Natural killer cell (primary cell): ENCODE measurements around the gene ATP6V0B. TPM values are rescaled to one million over a fixed set of nuclear protein-coding genes. Genes with fewer than 3 reads are reported as not detected.
A peak's percentile ranks its signal among the peaks of the same experiment; 100 is the strongest.

ENCODE experiments used
- ATAC-seq, 3 donors: fragments of 150-1000 bp in 2 of 3; fragments of 200-7000 bp in 1 of 3; cut with Tn5 transposase; 1 replicate in 1 of 3; 2 replicates in 2 of 3; pipeline ENCODE4 v1.10.0; 2021; ENCODE audit warnings: mild to moderate bottlenecking in 2 of 3, moderate library complexity in 2 of 3
- DNase-seq, 2 donors: peaks; one replicate each; pipeline versions ENCODE4 v3.0.0 to v3.0.0-alpha.2; 2013 to 2021; ENCODE audit warnings: mixed read lengths in 1 of 2
- H3K27ac ChIP-seq: one replicate; pipeline ENCODE4 v1.5.1; 2013; ENCODE audit warnings: mild to moderate bottlenecking, low read length
- H3K27me3 ChIP-seq: one replicate; pipeline ENCODE4 v1.6.1; 2013; ENCODE audit warnings: low read length; ENCODE audit not compliant: control insufficient read depth, insufficient read depth
- H3K36me3 ChIP-seq: one replicate; pipeline ENCODE4 v1.6.1; 2013; ENCODE audit warnings: low read length; ENCODE audit not compliant: control insufficient read depth, insufficient read depth
- H3K4me1 ChIP-seq: one replicate; pipeline ENCODE4 v1.6.1; 2013; ENCODE audit warnings: low read length; ENCODE audit not compliant: control insufficient read depth, insufficient read depth
- H3K4me3 ChIP-seq: one replicate; pipeline ENCODE4 v1.5.1; 2013; ENCODE audit warnings: low read length
- H3K9me3 ChIP-seq: one replicate; pipeline ENCODE4 v1.6.1; 2013; ENCODE audit warnings: low read length; ENCODE audit not compliant: control insufficient read depth, insufficient read depth
- H3K27ac Mint-ChIP-seq, 2 donors: one replicate each; pipeline ENCODE4 v1.8.0; 2022; ENCODE audit warnings: mild to moderate bottlenecking in 2 of 2, mixed read lengths in 2 of 2, moderate library complexity in 1 of 2
- H3K27me3 Mint-ChIP-seq, 2 donors: one replicate each; pipeline ENCODE4 v1.8.0; 2022; ENCODE audit warnings: low read depth in 2 of 2, mixed read lengths in 2 of 2
- H3K36me3 Mint-ChIP-seq: one replicate; pipeline ENCODE4 v1.8.0; 2022; ENCODE audit warnings: mixed read lengths
- H3K4me1 Mint-ChIP-seq, 2 donors: one replicate each; pipeline ENCODE4 v1.8.0; 2022; ENCODE audit warnings: mixed read lengths in 2 of 2
- H3K4me3 Mint-ChIP-seq: one replicate; pipeline ENCODE4 v1.8.0; 2022; ENCODE audit warnings: mild to moderate bottlenecking, moderate library complexity, mixed read lengths
- H3K9me3 Mint-ChIP-seq, 2 donors: one replicate each; pipeline ENCODE4 v1.8.0; 2022; ENCODE audit warnings: mixed read lengths in 2 of 2
- CTCF ChIP-seq: fragments of 200-600 bp; IDR thresholded peaks from one replicate; pipeline ENCODE4 v1.8.0; 2022; ENCODE audit warnings: antibody characterized with exemption
- WGBS: methylation state at CpG from one replicate; pipeline ENCODE4 v1.1.7; 2013; ENCODE audit warnings: missing lambda C conversion rate; ENCODE audit not compliant: insufficient coverage; 5-methylcytosine and 5-hydroxymethylcytosine counted together
- intact Hi-C: fragments of 100-400 bp; cut with micrococcal nuclease; formaldehyde crosslinking; loops from one replicate; pipeline ENCODE4 v1.14.2; 2022
- total RNA-seq, 4 donors: library from RNA; stranded (reverse); fragments of 120-200 nt in 1 of 4; gene quantifications; one replicate each; pipeline versions ENCODE4 v1.2.3 to v1.2.4, GENCODE V29; 2013 to 2022

Gene ATP6V0B
- total RNA-seq, 3 donors from 2014 or later (not counting 1 experiment from before 2014, with no cell fraction given): 76.3 to 115 (median 113) TPM

- intact Hi-C loops: no loop called here
- 12% methylated on average over 48 of the region's 48 CpGs for WGBS
- H3K4me3 ChIP-seq: no peak overlapping the region
These were observed 38.9 kb upstream of the ATP6V0B start for GRCh38 chr1:43935711-43936427.

GRCh38 chr1:43936431-43937151 lies 38.2 kb upstream of the ATP6V0B start:
- Histone ChIP-seq H3K27ac (no peak overlapping the region), H3K4me1 (peaks cover 30% of the 10 kb centered on the region), H3K27me3 (peaks cover 31% of the 10 kb centered on the region), H3K4me3 (no peak overlapping the region), H3K9me3 (no peaks in the 10 kb centered on the region), H3K36me3 (no peaks in the 10 kb centered on the region)
- no peak for TF ChIP-seq CTCF
- DNase-seq (peak in 1 of 2 donors; percentile 43), ATAC-seq (peak; percentile 44 to 64 (median 54))
- H3K27ac Mint-ChIP-seq: no peak overlapping the region
- H3K27me3 Mint-ChIP-seq: peaks cover 19 to 28% of the 10 kb centered on the region in 2 donors
- peaks cover 0 to 25% of the 10 kb centered on the region in 2 donors for H3K4me1 Mint-ChIP-seq
- intact Hi-C loops: no loop called here
- H3K9me3 Mint-ChIP-seq: no peaks in the 10 kb centered on the region
- H3K4me3 Mint-ChIP-seq: peak overlapping the region; percentile 79
- H3K36me3 Mint-ChIP-seq: no peaks in the 10 kb centered on the region
- WGBS: 13% methylated on average over 56 of the region's 56 CpGs

More at GRCh38 chr1:43935711-43936427, 38.9 kb upstream of the ATP6V0B start:
- no peaks in the 10 kb centered on the region for H3K9me3 Mint-ChIP-seq
- Histone ChIP-seq H3K9me3 (no peaks in the 10 kb centered on the region), H3K27me3 (peaks cover 31% of the 10 kb centered on the region), H3K27ac (no peak overlapping the region), H3K36me3 (no peaks in the 10 kb centered on the region), H3K4me1 (peaks cover 30% of the 10 kb centered on the region)
- H3K27ac Mint-ChIP-seq: no peak overlapping the region
- TF ChIP-seq CTCF: no peak
- H3K4me1 Mint-ChIP-seq: peaks cover 0 to 25% of the 10 kb centered on the region in 2 donors
- no peak overlapping the region for H3K4me3 Mint-ChIP-seq
- DNase-seq: no peak
- peaks cover 19 to 28% of the 10 kb centered on the region in 2 donors for H3K27me3 Mint-ChIP-seq
- no peak for ATAC-seq
- H3K36me3 Mint-ChIP-seq: no peaks in the 10 kb centered on the region

GRCh38 chr1:43937179-43937865 lies 37.4 kb upstream of the ATP6V0B start:
- no peaks in the 10 kb centered on the region for H3K36me3 ChIP-seq
- peaks cover 31% of the 10 kb centered on the region for H3K27me3 ChIP-seq
- no peak overlapping the region for H3K27ac ChIP-seq
- no peak overlapping the region for H3K4me3 Mint-ChIP-seq
- peaks cover 19 to 28% of the 10 kb centered on the region in 2 donors for H3K27me3 Mint-ChIP-seq
- no peaks in the 10 kb centered on the region for H3K9me3 ChIP-seq
- TF ChIP-seq CTCF: no peak
- H3K4me1 ChIP-seq: peaks cover 30% of the 10 kb centered on the region
- no peak for DNase-seq
- H3K4me3 ChIP-seq: no peak overlapping the region
- WGBS: 96% methylated on average over 8 of the region's 8 CpGs
- H3K4me1 Mint-ChIP-seq: peaks cover 0 to 25% of the 10 kb centered on the region in 2 donors
- H3K27ac Mint-ChIP-seq: no peak overlapping the region
- no peaks in the 10 kb centered on the region for H3K36me3 Mint-ChIP-seq
- no peak for ATAC-seq
- no peaks in the 10 kb centered on the region for H3K9me3 Mint-ChIP-seq
- intact Hi-C loops: no loop called here
